Measurements from ENCODE around the gene FRY.
"Not testable (repeated sequence)": the region's sequence is repeated elsewhere in the genome, so short reads cannot be mapped to it uniquely, and the experiment has no call there.

FRY gene

GRCh38 chr13:31998131-31998530 lies 33.4 kb upstream of the FRY start:
- Histone ChIP-seq H4K20me1 (no peaks in the 10 kb centered on the region), H3K4me3 (no peak overlapping the region), H3K27ac (no peak overlapping the region), H3K9me3 (peaks cover 15% of the 10 kb centered on the region), H3K9ac (no peak overlapping the region), H3K4me2 (no peak overlapping the region), H3K4me1 (no peaks in the 10 kb centered on the region), H3K36me3 (no peaks in the 10 kb centered on the region), H3K27me3 (no peaks in the 10 kb centered on the region)
- no peak for TF ChIP-seq Cebpa-rat (IDR thresholded peaks at IDR 0.05)

DNA sequence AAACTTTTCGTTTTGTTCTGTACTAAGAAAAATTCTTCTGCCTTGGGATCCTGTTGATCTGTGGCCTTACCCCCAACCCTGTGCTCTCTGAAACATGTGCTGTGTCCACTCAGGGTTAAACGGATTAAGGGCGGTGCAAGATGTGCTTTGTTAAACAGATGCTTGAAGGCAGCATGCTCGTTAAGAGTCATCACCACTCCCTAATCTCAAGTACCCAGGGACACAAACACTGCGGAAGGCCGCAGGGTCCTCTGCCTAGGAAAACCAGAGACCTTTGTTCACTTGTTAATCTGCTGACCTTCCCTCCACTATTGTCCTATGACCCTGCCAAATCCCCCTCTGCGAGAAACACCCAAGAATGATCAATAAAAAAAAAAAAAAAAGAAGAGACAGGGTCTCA lies 30.8 kb upstream of the FRY start:
- H3K27ac ChIP-seq, H3K4me2 ChIP-seq, H3K9me3 ChIP-seq: not testable (repeated sequence)

GRCh38 chr13:32001154-32001768 lies 30.3 kb upstream of the FRY start:
- no peak overlapping the region for H3K9ac ChIP-seq
- H3K4me2 ChIP-seq, result no peak overlapping the region
- no peak overlapping the region for H3K27ac ChIP-seq
- H3K36me3 ChIP-seq, result no peaks in the 10 kb centered on the region
- no peaks in the 10 kb centered on the region for H3K27me3 ChIP-seq
- no peaks in the 10 kb centered on the region for H3K4me1 ChIP-seq
- TF ChIP-seq Cebpa-rat (IDR thresholded peaks at IDR 0.05), result no peak
- H4K20me1 ChIP-seq, result no peaks in the 10 kb centered on the region
- H3K9me3 ChIP-seq, result 0 out of 2 replicates have a peak, but pooled peaks cover 4% of the 10 kb centered on the region
- H3K4me3 ChIP-seq, result no peak overlapping the region

More for the DNA sequence above, 30.8 kb upstream of the FRY start:
- not testable (repeated sequence) for H4K20me1 ChIP-seq, H3K36me3 ChIP-seq, H3K4me1 ChIP-seq, H3K27me3 ChIP-seq, H3K4me3 ChIP-seq, H3K9ac ChIP-seq

DNA sequence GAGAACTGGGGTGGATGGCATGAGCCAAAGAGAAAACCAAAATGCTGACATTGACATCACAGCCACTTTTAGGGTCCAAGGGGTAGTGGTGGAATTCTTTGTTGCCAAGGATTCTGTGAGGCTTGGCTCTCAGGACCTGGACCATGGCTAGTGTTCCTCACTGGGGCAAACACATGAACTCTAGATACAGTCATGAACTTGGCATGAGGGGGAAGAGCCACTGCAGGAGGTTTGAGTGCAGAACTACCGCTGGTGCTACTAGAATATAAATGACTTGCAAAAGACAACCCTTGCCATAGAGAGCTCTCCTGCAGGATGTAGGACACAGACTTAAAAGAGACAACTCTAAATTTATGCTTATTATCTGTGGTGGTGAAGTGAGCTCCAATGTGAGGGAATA lies 29.8 kb upstream of the FRY start:
- Histone ChIP-seq H3K27ac (no peak overlapping the region), H3K27me3 (no peaks in the 10 kb centered on the region), H3K9me3 (0 out of 2 replicates have a peak, but pooled peaks cover 4% of the 10 kb centered on the region)

DNA sequence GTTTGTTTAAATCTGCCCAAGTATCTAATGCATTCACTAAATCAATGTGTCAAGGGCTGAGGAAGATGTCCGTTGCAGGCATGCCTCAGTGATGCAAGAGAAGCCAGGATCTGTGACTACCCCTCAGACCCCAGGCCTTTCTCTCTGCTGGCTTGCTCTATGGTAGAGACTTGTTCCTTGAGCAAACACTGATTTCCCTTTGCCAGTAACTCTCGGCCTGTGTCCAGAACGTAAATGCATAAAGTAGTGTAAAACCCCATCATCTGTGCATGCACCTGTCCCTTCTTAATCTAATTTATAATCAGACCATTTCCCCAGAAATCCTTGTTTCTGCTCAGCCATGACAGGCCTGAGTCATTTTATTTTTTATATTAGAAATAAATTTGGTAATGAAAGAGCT lies 28.7 kb upstream of the FRY start:
- Histone ChIP-seq H3K4me2 (no peak overlapping the region), H3K4me1 (no peaks in the 10 kb centered on the region)

More for the DNA sequence above, 29.8 kb upstream of the FRY start:
- no peak overlapping the region for H3K4me2 ChIP-seq
- no peak for TF ChIP-seq Cebpa-rat (IDR thresholded peaks at IDR 0.05)
- no peaks in the 10 kb centered on the region for H3K36me3 ChIP-seq
- no peaks in the 10 kb centered on the region for H4K20me1 ChIP-seq
- no peak overlapping the region for H3K9ac ChIP-seq
- H3K4me3 ChIP-seq, result no peak overlapping the region
- H3K4me1 ChIP-seq, result no peaks in the 10 kb centered on the region

GRCh38 chr13:32007494-32007893 lies 24.1 kb upstream of the FRY start:
- Histone ChIP-seq H3K9me3 (no peaks in the 10 kb centered on the region), H3K27me3 (no peaks in the 10 kb centered on the region), H3K9ac (no peak overlapping the region), H3K4me2 (no peak overlapping the region), H3K4me1 (no peaks in the 10 kb centered on the region), H4K20me1 (no peaks in the 10 kb centered on the region), H3K27ac (no peak overlapping the region), H3K4me3 (no peak overlapping the region), H3K36me3 (no peaks in the 10 kb centered on the region)
- no peak for TF ChIP-seq Cebpa-rat (IDR thresholded peaks at IDR 0.05)

More for the DNA sequence above, 28.7 kb upstream of the FRY start:
- H3K9me3 ChIP-seq, result 0 out of 2 replicates have a peak, but pooled peaks cover 4% of the 10 kb centered on the region
- no peaks in the 10 kb centered on the region for H3K36me3 ChIP-seq
- H3K27ac ChIP-seq, result no peak overlapping the region
- H3K27me3 ChIP-seq, result no peaks in the 10 kb centered on the region
- TF ChIP-seq Cebpa-rat (IDR thresholded peaks at IDR 0.05), result no peak
- H3K4me3 ChIP-seq, result no peak overlapping the region
- no peaks in the 10 kb centered on the region for H4K20me1 ChIP-seq
- no peak overlapping the region for H3K9ac ChIP-seq

DNA sequence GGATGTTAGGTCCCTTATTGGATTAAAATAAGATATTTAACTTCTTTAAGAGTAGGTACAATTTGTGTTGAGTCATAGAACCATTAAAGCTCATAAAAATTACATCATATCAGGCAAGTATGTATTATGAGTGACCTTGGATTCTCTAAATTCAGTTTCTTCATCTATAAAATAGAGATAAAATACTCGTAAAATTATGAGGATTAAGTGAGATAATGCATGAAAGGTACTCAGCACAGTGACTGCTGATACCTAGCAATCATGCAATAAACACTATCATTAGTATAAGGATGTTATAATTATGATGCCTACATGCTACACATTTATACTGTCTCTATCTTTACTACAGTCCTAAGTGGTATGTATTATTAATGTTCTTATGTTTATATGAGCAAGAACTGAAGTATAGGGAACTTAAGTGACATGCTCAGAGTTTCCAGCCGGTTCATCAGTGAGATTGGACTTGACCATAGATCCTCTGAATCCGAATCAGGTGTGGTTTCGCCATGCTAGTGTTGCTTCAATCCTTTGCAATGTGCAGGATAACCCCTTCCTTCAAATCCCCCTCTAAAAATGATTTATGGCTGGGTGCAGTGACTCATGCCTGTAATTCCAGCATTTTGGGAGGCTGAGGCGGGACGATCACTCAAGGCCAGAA lies 22.9 kb upstream of the FRY start:
- H4K20me1 ChIP-seq, result no peaks in the 10 kb centered on the region
- no peak for TF ChIP-seq Cebpa-rat (IDR thresholded peaks at IDR 0.05)
- no peaks in the 10 kb centered on the region for H3K4me1 ChIP-seq
- no peaks in the 10 kb centered on the region for H3K36me3 ChIP-seq
- no peaks in the 10 kb centered on the region for H3K9me3 ChIP-seq
- no peak overlapping the region for H3K27ac ChIP-seq
- no peaks in the 10 kb centered on the region for H3K27me3 ChIP-seq
- no peak overlapping the region for H3K4me3 ChIP-seq
- no peak overlapping the region for H3K9ac ChIP-seq
- H3K4me2 ChIP-seq, result no peak overlapping the region

GRCh38 chr13:32009362-32009761 lies 22.2 kb upstream of the FRY start:
- Histone ChIP-seq H3K4me2 (no peak overlapping the region), H3K36me3 (no peaks in the 10 kb centered on the region), H3K9me3 (no peaks in the 10 kb centered on the region), H3K27ac (no peak overlapping the region), H3K9ac (no peak overlapping the region), H3K4me3 (no peak overlapping the region), H3K27me3 (no peaks in the 10 kb centered on the region), H4K20me1 (no peaks in the 10 kb centered on the region), H3K4me1 (no peaks in the 10 kb centered on the region)
- TF ChIP-seq Cebpa-rat (IDR thresholded peaks at IDR 0.05), result no peak

DNA sequence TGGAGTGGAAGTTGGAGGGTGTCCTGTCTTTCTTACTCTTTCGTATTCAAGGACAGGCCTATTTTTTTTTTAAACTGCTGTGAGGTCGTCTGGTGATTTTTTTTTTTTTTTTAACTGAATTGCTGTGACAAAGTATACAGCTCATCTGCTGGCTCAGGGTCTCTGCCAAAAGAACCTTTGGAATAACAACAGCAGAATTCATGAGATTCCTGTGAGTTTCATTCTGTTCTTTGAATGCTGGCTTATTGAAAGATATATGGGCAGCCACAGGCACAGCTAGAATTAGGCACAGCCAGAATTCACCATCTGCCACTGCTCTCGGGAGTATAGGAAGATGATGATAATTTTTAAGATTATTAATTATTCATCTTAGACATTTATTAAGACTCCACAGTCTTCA lies 21.4 kb upstream of the FRY start:
- Histone ChIP-seq H3K36me3 (no peaks in the 10 kb centered on the region), H3K27me3 (no peaks in the 10 kb centered on the region)
- TF ChIP-seq Cebpa-rat (IDR thresholded peaks at IDR 0.05), result no peak

DNA sequence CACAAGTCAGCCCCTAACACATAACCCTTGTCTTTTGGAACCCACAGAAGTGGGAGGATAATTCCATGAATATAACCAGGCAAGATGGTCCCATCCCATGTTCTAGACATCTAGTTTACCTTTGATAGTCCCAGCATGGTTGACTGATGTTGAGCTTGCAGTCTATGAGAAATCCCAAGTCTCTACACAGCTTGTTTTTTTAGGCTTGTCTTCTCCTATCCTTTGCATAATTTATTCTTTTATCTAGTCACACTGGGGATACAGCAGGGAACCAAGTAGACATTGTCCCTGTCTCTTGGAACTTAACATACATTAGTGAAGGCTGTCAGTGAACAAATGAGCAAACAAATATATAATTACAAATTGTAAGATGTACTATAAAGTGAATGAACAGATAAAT lies 19.6 kb upstream of the FRY start:
- no peaks in the 10 kb centered on the region for H4K20me1 ChIP-seq
- no peak overlapping the region for H3K4me2 ChIP-seq
- H3K27ac ChIP-seq, result no peak overlapping the region
- H3K9ac ChIP-seq, result no peak overlapping the region
- TF ChIP-seq Cebpa-rat (IDR thresholded peaks at IDR 0.05), result no peak
- H3K4me3 ChIP-seq, result no peak overlapping the region
- no peaks in the 10 kb centered on the region for H3K9me3 ChIP-seq
- H3K27me3 ChIP-seq, result no peaks in the 10 kb centered on the region
- no peaks in the 10 kb centered on the region for H3K36me3 ChIP-seq
- H3K4me1 ChIP-seq, result no peaks in the 10 kb centered on the region

More for the DNA sequence above, 21.4 kb upstream of the FRY start:
- Histone ChIP-seq H3K9me3 (no peaks in the 10 kb centered on the region), H3K4me2 (no peak overlapping the region), H3K27ac (no peak overlapping the region), H3K4me3 (no peak overlapping the region), H3K9ac (no peak overlapping the region), H3K4me1 (no peaks in the 10 kb centered on the region), H4K20me1 (no peaks in the 10 kb centered on the region)
